ENCODE measurements around the gene RNU1-3.
"Not testable (repeated sequence)": the region's sequence is repeated elsewhere in the genome, so short reads cannot be mapped to it uniquely, and the experiment has no call there.

- TF ChIP-seq EZH2 (IDR thresholded peaks at IDR 0.05; ENCODE audit: insufficient read depth, low read length): not testable (repeated sequence)
- TF ChIP-seq, protein P1, sequence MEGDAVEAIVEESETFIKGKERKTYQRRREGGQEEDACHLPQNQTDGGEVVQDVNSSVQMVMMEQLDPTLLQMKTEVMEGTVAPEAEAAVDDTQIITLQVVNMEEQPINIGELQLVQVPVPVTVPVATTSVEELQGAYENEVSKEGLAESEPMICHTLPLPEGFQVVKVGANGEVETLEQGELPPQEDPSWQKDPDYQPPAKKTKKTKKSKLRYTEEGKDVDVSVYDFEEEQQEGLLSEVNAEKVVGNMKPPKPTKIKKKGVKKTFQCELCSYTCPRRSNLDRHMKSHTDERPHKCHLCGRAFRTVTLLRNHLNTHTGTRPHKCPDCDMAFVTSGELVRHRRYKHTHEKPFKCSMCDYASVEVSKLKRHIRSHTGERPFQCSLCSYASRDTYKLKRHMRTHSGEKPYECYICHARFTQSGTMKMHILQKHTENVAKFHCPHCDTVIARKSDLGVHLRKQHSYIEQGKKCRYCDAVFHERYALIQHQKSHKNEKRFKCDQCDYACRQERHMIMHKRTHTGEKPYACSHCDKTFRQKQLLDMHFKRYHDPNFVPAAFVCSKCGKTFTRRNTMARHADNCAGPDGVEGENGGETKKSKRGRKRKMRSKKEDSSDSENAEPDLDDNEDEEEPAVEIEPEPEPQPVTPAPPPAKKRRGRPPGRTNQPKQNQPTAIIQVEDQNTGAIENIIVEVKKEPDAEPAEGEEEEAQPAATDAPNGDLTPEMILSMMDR (IDR thresholded peaks at IDR 0.05; ENCODE audit: insufficient read depth, low read depth, low read length): not testable (repeated sequence)
Observed at GRCh38 chr1:16658234-16658633, 8.5 kb downstream of the RNU1-3 start.
